HepG2 (cell line): Measurements from ENCODE around the gene POU3F1. TPM values are rescaled to one million over a fixed set of nuclear protein-coding genes. Genes with fewer than 3 reads are reported as not detected.

Experiments
- ATAC-seq: fragments of 200-7000 bp; cut with Tn5 transposase; 3 replicates; pipeline ENCODE4 v1.9.1; 2020; ENCODE audit warnings: mild to moderate bottlenecking, moderate library complexity
- BruUV-seq: library from RNA; stranded (reverse); fragments of 400-500 nt; replicated peaks from 2 replicates; lab custom pipeline; 2021; lab: Mats Ljungman, UMichigan
- CTCF ChIA-PET: fragments of 300-600 bp; formaldehyde crosslinking; extraction: SDS; loops from one replicate; lab custom pipeline; 2021; ENCODE audit warnings: low total read pairs, inconsistent platforms, low intra/inter-chr PET ratio; lab: Yijun Ruan, JAX
- POLR2A ChIA-PET: fragments of 350-600 bp; sonication (Branson Sonifier 250); formaldehyde crosslinking; loops from one replicate; lab custom pipeline; 2020; ENCODE audit warnings: antibody characterized with exemption, inconsistent platforms; lab: Yijun Ruan, JAX
- DNase-seq: peaks from one replicate; pipeline ENCODE4 v3.0.0-alpha.2; 2015; ENCODE audit warnings: low spot score
- FAIRE-seq: peaks from 3 replicates; lab custom pipeline; 2011; peaks lifted over from hg19 to GRCh38; lab: Jason Lieb, UNC
- H2AFZ ChIP-seq: one replicate; pipeline ENCODE4 v1.6.1; 2011; ENCODE audit warnings: low read length, inconsistent platforms
- H3K27ac ChIP-seq: fragments of 300-600 bp; 3 replicates; pipeline ENCODE4 v1.8.0; 2011; ENCODE audit warnings: mixed run types, mild to moderate bottlenecking, mixed read lengths, low read length, inconsistent platforms; ENCODE audit not compliant: insufficient read depth; ENCODE audit errors: extremely low read length
- H3K27me3 ChIP-seq, 2 experiments: fragments of 200-600 bp in 1 of 2; 2 replicates in 1 of 2; 3 replicates in 1 of 2; pipeline versions ENCODE4 v1.6.0 to v1.8.0; 2011; ENCODE audit warnings: low read length in 2 of 2, mild to moderate bottlenecking in 2 of 2, moderate library complexity in 2 of 2, inconsistent platforms in 1 of 2; ENCODE audit not compliant: insufficient read depth in 2 of 2, control insufficient read depth in 1 of 2
- H3K36me3 ChIP-seq, 2 experiments: fragments of 200-600 bp in 1 of 2; replicated peaks in 1 of 2; 2 replicates in 1 of 2; 3 replicates in 1 of 2; pipeline versions ENCODE4 v1.5.1 to v1.8.0; 2011; ENCODE audit warnings: low read length in 2 of 2, inconsistent platforms in 1 of 2; ENCODE audit not compliant: insufficient read depth in 2 of 2, control insufficient read depth in 1 of 2
- H3K4me1 ChIP-seq: 2 replicates; pipeline ENCODE4 v1.5.1; 2012; ENCODE audit warnings: low read length, inconsistent platforms; ENCODE audit not compliant: insufficient read depth
- H3K4me2 ChIP-seq: 2 replicates; pipeline ENCODE4 v1.6.0; 2011; ENCODE audit warnings: low read depth, low read length, inconsistent platforms
- H3K4me3 ChIP-seq, 3 experiments: fragments of 200-600 bp in 1 of 3; sonication (generic), shearing (Covaris generic) in 1 of 3; replicated peaks in 1 of 3; 2 replicates each; pipeline ENCODE4 v1.5.1; 2011 to 2016; ENCODE audit warnings: low read length in 3 of 3, inconsistent platforms in 2 of 3, low read depth in 2 of 3, mild to moderate bottlenecking in 2 of 3, control low read depth in 1 of 3, mixed read lengths in 1 of 3; ENCODE audit not compliant: insufficient read depth in 1 of 3
- H3K79me2 ChIP-seq: one replicate; pipeline ENCODE4 v1.6.1; 2011; ENCODE audit warnings: low read length, inconsistent platforms; ENCODE audit not compliant: insufficient read depth
- H3K9ac ChIP-seq: 2 replicates; pipeline ENCODE4 v1.6.0; 2011; ENCODE audit warnings: mild to moderate bottlenecking, low read depth, low read length, inconsistent platforms; ENCODE audit not compliant: insufficient read depth
- H3K9me3 ChIP-seq: 2 replicates; pipeline ENCODE4 v1.5.1; 2012; ENCODE audit warnings: mild to moderate bottlenecking, low read length
- H4K20me1 ChIP-seq: 2 replicates; pipeline ENCODE4 v1.6.0; 2011; ENCODE audit warnings: inconsistent platforms, mild to moderate bottlenecking, low read length, moderate library complexity; ENCODE audit not compliant: insufficient read depth
- ARNTL ChIP-seq: sonication (generic); formaldehyde crosslinking; IDR thresholded peaks from 2 replicates; pipeline ENCODE4 v1.4.0; 2020; ENCODE audit warnings: mild to moderate bottlenecking, missing genetic modification reagents
- CHD4 ChIP-seq: fragments of 200-600 bp; sonication (generic); IDR thresholded peaks from 2 replicates; pipeline ENCODE4 v1.7.0; 2017; ENCODE audit warnings: mild to moderate bottlenecking, low read length, borderline replicate concordance
- ETV6 ChIP-seq: sonication (generic); formaldehyde crosslinking; conservative IDR thresholded peaks from 2 replicates; pipeline ENCODE4 v1.4.0; 2020; ENCODE audit warnings: missing genetic modification reagents
- FOXK1 ChIP-seq: sonication (generic); formaldehyde crosslinking; IDR thresholded peaks from 2 replicates; pipeline ENCODE4 v1.4.0; 2020; ENCODE audit warnings: low read depth, missing genetic modification reagents, borderline replicate concordance
- GPN1 ChIP-seq: sonication (generic); formaldehyde crosslinking; IDR thresholded peaks from 2 replicates; pipeline ENCODE4 v1.5.1; 2020; ENCODE audit warnings: missing genetic modification reagents, borderline replicate concordance
- HNRNPK ChIP-seq: fragments of 200-400 bp; formaldehyde crosslinking; IDR thresholded peaks from 2 replicates; pipeline ENCODE4 v1.6.1; 2018; ENCODE audit warnings: low read length, low read depth, moderate library complexity, mild to moderate bottlenecking; ENCODE audit not compliant: poor library complexity, severe bottlenecking
- HNRNPL ChIP-seq: fragments of 200-400 bp; formaldehyde crosslinking; IDR thresholded peaks from 2 replicates; pipeline ENCODE4 v1.6.1; 2017; ENCODE audit warnings: mild to moderate bottlenecking, low read depth, low read length
- ISL2 ChIP-seq: sonication (generic); formaldehyde crosslinking; IDR thresholded peaks from 2 replicates; pipeline ENCODE4 v1.5.0; 2020; ENCODE audit warnings: missing genetic modification reagents
- MAFG ChIP-seq: sonication (generic); formaldehyde crosslinking; IDR thresholded peaks from 2 replicates; pipeline ENCODE4 v1.5.1; 2020; ENCODE audit warnings: mild to moderate bottlenecking, missing genetic modification reagents
- NAIF1 ChIP-seq: sonication (generic); formaldehyde crosslinking; IDR thresholded peaks from 2 replicates; pipeline ENCODE4 v1.5.0; 2020; ENCODE audit warnings: mild to moderate bottlenecking, missing genetic modification reagents, borderline replicate concordance
- SOX5 ChIP-seq: IDR thresholded peaks from 2 replicates; pipeline ENCODE4 v1.6.1; 2016; ENCODE audit warnings: borderline replicate concordance
- STAT5B ChIP-seq: sonication (generic); formaldehyde crosslinking; IDR thresholded peaks from 2 replicates; pipeline ENCODE4 v1.4.0; 2020; ENCODE audit warnings: missing genetic modification reagents
- YEATS2 ChIP-seq: sonication (generic); formaldehyde crosslinking; IDR thresholded peaks from 2 replicates; pipeline ENCODE4 v1.4.0; 2020; ENCODE audit warnings: missing genetic modification reagents, borderline replicate concordance
- ZFP37 ChIP-seq: sonication (generic); formaldehyde crosslinking; IDR thresholded peaks from 2 replicates; pipeline ENCODE4 v1.4.0; 2020; ENCODE audit warnings: missing genetic modification reagents, borderline replicate concordance
- ZFP41 ChIP-seq: sonication (generic); formaldehyde crosslinking; IDR thresholded peaks from 2 replicates; pipeline ENCODE4 v1.4.0; 2020; ENCODE audit warnings: mild to moderate bottlenecking, missing genetic modification reagents, borderline replicate concordance
- ZNF251 ChIP-seq: sonication (generic); formaldehyde crosslinking; IDR thresholded peaks from 2 replicates; pipeline ENCODE4 v1.9.0; 2021; ENCODE audit warnings: mild to moderate bottlenecking, missing genetic modification reagents
- ZNF44 ChIP-seq: sonication (generic); formaldehyde crosslinking; IDR thresholded peaks from 2 replicates; pipeline ENCODE4 v1.5.1; 2020; ENCODE audit warnings: mild to moderate bottlenecking, missing genetic modification reagents
- ZNF589 ChIP-seq: sonication (generic); formaldehyde crosslinking; conservative IDR thresholded peaks from 2 replicates; pipeline ENCODE4 v1.8.0; 2022; ENCODE audit warnings: mild to moderate bottlenecking, moderate library complexity, missing genetic modification reagents
- ZNF709 ChIP-seq: sonication (generic); formaldehyde crosslinking; IDR thresholded peaks from 2 replicates; pipeline ENCODE4 v1.5.0; 2020; ENCODE audit warnings: mild to moderate bottlenecking, missing genetic modification reagents
- ZNF850 ChIP-seq: sonication (generic); formaldehyde crosslinking; conservative IDR thresholded peaks from 2 replicates; pipeline ENCODE4 v1.9.0; 2021; ENCODE audit warnings: mild to moderate bottlenecking, missing genetic modification reagents
- ZSCAN21 ChIP-seq: sonication (generic); formaldehyde crosslinking; IDR thresholded peaks from 2 replicates; pipeline ENCODE4 v1.8.0; 2022; ENCODE audit warnings: mild to moderate bottlenecking, missing genetic modification reagents, moderate library complexity, borderline replicate concordance
- WGBS: methylation state at CpG from one replicate; pipeline ENCODE4 v1.1.6; 2017; ENCODE audit warnings: low lambda C conversion rate; 5-methylcytosine and 5-hydroxymethylcytosine counted together
- in situ Hi-C: cut with HindIII; loops from 2 replicates; pipeline ENCODE4 v1.10.0; 2017; ENCODE audit warnings: low pct_unique_long_range_greater_than_20kb; ENCODE audit not compliant: extremely low pct_ligation_motif_present
- intact Hi-C: fragments of 100-400 bp; cut with micrococcal nuclease; formaldehyde crosslinking; loops from one replicate; pipeline ENCODE4 v1.10.0; 2022; ENCODE audit not compliant: unreplicated experiment
- polyA plus RNA-seq, 8 experiments: library from polyadenylated mRNA; depleted of rRNA in 3 of 8; stranded (reverse) in 7 of 8; unstranded in 1 of 8; fragments of >200 nt; fragmentation: Illumina TruSeq in 4 of 8; extraction: Trizol in 4 of 8; gene quantifications; 2 replicates each; pipeline versions ENCODE4 v1.2.1 to v1.2.3, GENCODE V29; 2011 to 2016; ENCODE audit warnings: low read depth in 4 of 8, missing spikeins in 1 of 8, mixed read lengths in 1 of 8; ENCODE audit not compliant: insufficient read depth in 1 of 8
- total RNA-seq, 5 experiments: library from RNA; depleted of rRNA; stranded (reverse); fragments of >200 nt; fragmentation: Illumina TruSeq; extraction: Trizol; gene quantifications; 2 replicates each; pipeline ENCODE4 v1.2.3, GENCODE V29; 2016; ENCODE audit warnings: low read depth in 1 of 5
- TF ChIP-seq, protein P1 (sequence below): sonication (generic); formaldehyde crosslinking; IDR thresholded peaks from 2 replicates; pipeline ENCODE4 v1.5.0; 2020; ENCODE audit warnings: missing genetic modification reagents
- TF ChIP-seq, protein P2 (sequence below): sonication (generic); formaldehyde crosslinking; IDR thresholded peaks from 2 replicates; pipeline ENCODE4 v1.8.0; 2022; ENCODE audit warnings: missing genetic modification reagents, mild to moderate bottlenecking, inconsistent platforms, borderline replicate concordance
- TF ChIP-seq, protein P3 (sequence below): sonication (generic); formaldehyde crosslinking; IDR thresholded peaks from 2 replicates; pipeline ENCODE4 v1.4.0; 2020; ENCODE audit warnings: missing genetic modification reagents; ENCODE audit errors: not compliant biosample characterization

POU3F1 gene
- total and polyA plus RNA-seq, 2 of the 13 experiments (the other 11 are each of a cell fraction or from before 2014, with no cell fraction given) = not detected

DNA sequence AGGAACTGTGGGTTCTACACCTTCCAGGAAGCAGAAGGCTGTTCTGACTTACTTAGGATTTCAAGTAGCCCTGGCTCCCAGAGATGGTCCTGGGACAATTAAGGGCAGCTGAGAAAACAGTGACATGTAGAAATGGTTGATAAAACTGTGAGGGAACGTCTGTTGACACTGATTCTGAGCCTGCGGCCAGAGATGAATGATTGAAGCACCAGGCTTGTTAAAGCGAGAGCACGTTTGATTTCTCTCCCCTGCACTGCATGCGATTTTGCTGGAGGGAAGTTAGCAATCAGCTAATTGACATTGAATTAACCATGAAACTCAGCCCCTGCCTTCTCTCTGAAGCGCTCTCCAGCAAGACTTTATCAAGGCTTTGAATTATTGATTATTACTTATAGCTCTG is 29.9 kb upstream of the POU3F1 start (continued):
- TF ChIP-seq ZFP37 (CRISPR knock-in tag) (no peak), ZNF44 (CRISPR knock-in tag) (no peak), HNRNPL (no peak), GPN1 (CRISPR knock-in tag) (no peak), ISL2 (CRISPR knock-in tag) (no peak), HNRNPK (no peak), STAT5B (no peak), ZNF251 (no peak), ARNTL (CRISPR knock-in tag) (no peak), ETV6 (CRISPR knock-in tag) (no peak)
- TF ChIP-seq, protein P1, sequence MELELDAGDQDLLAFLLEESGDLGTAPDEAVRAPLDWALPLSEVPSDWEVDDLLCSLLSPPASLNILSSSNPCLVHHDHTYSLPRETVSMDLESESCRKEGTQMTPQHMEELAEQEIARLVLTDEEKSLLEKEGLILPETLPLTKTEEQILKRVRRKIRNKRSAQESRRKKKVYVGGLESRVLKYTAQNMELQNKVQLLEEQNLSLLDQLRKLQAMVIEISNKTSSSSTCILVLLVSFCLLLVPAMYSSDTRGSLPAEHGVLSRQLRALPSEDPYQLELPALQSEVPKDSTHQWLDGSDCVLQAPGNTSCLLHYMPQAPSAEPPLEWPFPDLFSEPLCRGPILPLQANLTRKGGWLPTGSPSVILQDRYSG (CRISPR knock-in tag) = no peak
- TF ChIP-seq, protein P2, sequence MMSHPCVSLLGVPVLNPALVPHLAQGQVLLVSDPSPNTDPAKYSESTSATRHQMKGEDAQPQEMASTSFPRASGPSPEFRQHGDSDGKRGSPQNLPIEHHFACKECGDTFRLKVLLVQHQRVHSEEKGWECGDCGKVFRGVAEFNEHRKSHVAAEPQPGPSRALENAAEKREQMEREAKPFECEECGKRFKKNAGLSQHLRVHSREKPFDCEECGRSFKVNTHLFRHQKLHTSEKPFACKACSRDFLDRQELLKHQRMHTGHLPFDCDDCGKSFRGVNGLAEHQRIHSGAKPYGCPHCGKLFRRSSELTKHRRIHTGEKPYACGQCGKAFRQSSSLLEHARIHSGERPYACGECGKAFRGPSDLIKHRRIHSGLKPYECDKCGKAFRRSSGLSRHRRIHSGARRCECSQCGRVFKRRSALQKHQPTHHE (CRISPR knock-in tag) = no peak

DNA sequence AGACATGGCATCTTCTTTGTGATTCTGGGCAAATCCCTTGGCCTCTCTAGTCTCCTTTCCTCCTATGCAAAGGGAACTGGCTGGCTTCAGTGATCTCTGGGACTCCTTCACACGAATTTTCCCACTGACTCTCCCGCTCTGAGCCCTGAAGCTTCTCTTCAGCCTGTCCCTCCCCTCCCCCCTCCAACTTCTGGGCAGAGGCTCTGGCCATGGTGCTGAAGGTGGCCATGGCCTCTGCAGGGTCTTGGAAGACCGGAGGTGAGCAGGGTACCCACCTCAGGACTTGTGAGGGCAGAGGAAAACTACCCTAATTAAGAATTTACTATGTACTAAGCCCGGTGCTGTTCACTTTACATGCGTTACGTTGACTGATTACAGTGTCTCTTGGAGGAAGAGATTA is 29.4 kb upstream of the POU3F1 start:
- intact Hi-C loops = no loop called here
- POLR2A ChIA-PET = no interaction called here
- CTCF ChIA-PET = no interaction called here
- no TSS peak for BruUV-seq
- no peak overlapping the region for H3K4me3 ChIP-seq
- no peak overlapping the region for H2AFZ ChIP-seq
- no peaks in the 10 kb centered on the region for H3K9me3 ChIP-seq
- H3K27ac ChIP-seq = no peak overlapping the region
- H3K4me1 ChIP-seq = peaks cover 10% of the 10 kb centered on the region
- H3K79me2 ChIP-seq = no peaks in the 10 kb centered on the region
- FAIRE-seq = no peak
- H4K20me1 ChIP-seq = no peaks in the 10 kb centered on the region
- WGBS = 43% methylated on average over 5 of the region's 6 CpGs
- H3K9ac ChIP-seq = no peak overlapping the region
- no peak overlapping the region for H3K4me2 ChIP-seq
- no peaks in the 10 kb centered on the region; a peak in 1 of 5 replicates for H3K27me3 ChIP-seq
- peak; percentile 33; the same call in 2 of the 3 replicates for ATAC-seq
- H3K36me3 ChIP-seq = no peaks in the 10 kb centered on the region
- in situ Hi-C loops = no loop called here
- DNase-seq = no peak
- peak; percentile 44; the same call in 1 of the 2 replicates for TF ChIP-seq FOXK1 (CRISPR knock-in tag)
- TF ChIP-seq CHD4 = no peak
- TF ChIP-seq ZSCAN21 (CRISPR knock-in tag) = peak; percentile 59; the same call in 1 of the 2 replicates
- peak; percentile 32; the same call in 1 of the 2 replicates for TF ChIP-seq SOX5 (CRISPR knock-in tag)
- TF ChIP-seq ZNF850 (CRISPR knock-in tag) = no peak
- no peak for TF ChIP-seq MAFG (CRISPR knock-in tag)
- TF ChIP-seq ZFP41 (CRISPR knock-in tag) = peak; percentile 48; the same call in 1 of the 2 replicates
- no peak for TF ChIP-seq ZNF709
- TF ChIP-seq, protein P3, sequence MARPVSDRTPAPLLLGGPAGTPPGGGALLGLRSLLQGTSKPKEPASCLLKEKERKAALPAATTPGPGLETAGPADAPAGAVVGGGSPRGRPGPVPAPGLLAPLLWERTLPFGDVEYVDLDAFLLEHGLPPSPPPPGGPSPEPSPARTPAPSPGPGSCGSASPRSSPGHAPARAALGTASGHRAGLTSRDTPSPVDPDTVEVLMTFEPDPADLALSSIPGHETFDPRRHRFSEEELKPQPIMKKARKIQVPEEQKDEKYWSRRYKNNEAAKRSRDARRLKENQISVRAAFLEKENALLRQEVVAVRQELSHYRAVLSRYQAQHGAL (CRISPR knock-in tag) = no peak
- peak; percentile 35; the same call in 1 of the 2 replicates for TF ChIP-seq YEATS2 (CRISPR knock-in tag)
- TF ChIP-seq ZNF589 (CRISPR knock-in tag) = 0 out of 2 replicates have a peak, but pooled peaks have one; percentile 45
- TF ChIP-seq NAIF1 (CRISPR knock-in tag) = no peak
